ENCODE results near the gene GPD2. TPM values are rescaled to one million over a fixed set of nuclear protein-coding genes. Genes with fewer than 3 reads are reported as not detected.

The GPD2 gene
- total and polyA plus RNA-seq, 2 of the 8 experiments (the other 6 are each of a cell fraction or from before 2014, with no cell fraction given): 8.4 to 43.1 TPM

DNA sequence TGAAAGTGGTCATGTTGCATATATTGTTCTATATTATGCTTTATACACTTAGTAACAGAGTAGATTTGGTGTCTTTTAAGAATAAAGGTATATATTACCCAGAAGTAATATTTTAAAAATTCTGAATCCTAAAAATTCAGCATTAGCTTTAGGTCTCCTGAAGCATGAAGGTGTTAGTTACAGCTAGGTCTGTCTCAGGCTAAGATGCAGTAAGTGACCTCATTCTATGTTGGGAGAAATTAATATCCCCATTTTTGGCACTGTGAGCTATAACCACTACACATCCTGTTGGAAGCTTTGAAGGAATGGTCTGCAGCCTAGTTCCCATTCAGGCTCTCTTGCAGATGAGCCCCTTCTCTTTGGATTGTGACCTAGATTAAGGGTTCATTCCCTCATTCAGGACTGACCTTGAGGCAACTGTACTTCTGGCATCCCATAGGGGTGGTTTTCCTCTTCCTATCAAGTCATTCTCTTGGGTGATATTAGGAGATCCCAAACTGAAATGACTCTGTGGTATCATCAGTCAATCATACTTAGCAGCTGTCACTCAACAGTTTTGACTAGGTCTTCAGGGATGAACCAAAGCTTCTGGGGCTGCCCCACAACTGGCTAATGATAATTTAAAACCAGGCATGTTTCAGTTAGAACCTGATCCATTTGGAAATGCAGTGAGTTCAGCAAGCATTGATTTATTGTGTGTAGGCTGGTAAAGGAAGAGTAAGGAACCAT lies 117.7 kb downstream of the GPD2 start (continued):
- TF ChIP-seq BCL11A (IDR thresholded peaks at IDR 0.05; ENCODE audit: low read depth in 2 of 2, low read length in 2 of 2): no peak

Data from H1 (cell line).